Upper lobe of left lung (tissue), 4 donors: ENCODE measurements around the gene CT47A1.

Experiments used
- EP300 ChIP-seq, 4 donors: sonication (generic); formaldehyde crosslinking; IDR thresholded peaks; one replicate each; pipeline ENCODE4 v1.5.1; 2017; ENCODE audit warnings: antibody characterized with exemption in 4 of 4, control low read depth in 2 of 4
- POLR2A ChIP-seq, 4 donors: fragments of 450-650 bp; IDR thresholded peaks; one replicate each; pipeline ENCODE4 v1.5.1; 2016 to 2017; ENCODE audit warnings: antibody characterized with exemption in 4 of 4, mild to moderate bottlenecking in 2 of 4
- POLR2AphosphoS5 ChIP-seq, 2 donors: sonication (generic); formaldehyde crosslinking; IDR thresholded peaks; one replicate each; pipeline ENCODE4 v1.5.1; 2017; ENCODE audit warnings: antibody characterized with exemption in 2 of 2
- TF ChIP-seq, protein P1 (sequence below), 6 experiments: fragments of 450-650 bp in 4 of 6; fragments of 200-600 bp in 2 of 6; sonication (generic) in 2 of 6; IDR thresholded peaks; one replicate each; pipeline ENCODE4 v1.5.1; 2016 to 2019; ENCODE audit warnings: antibody characterized with exemption in 6 of 6

DNA sequence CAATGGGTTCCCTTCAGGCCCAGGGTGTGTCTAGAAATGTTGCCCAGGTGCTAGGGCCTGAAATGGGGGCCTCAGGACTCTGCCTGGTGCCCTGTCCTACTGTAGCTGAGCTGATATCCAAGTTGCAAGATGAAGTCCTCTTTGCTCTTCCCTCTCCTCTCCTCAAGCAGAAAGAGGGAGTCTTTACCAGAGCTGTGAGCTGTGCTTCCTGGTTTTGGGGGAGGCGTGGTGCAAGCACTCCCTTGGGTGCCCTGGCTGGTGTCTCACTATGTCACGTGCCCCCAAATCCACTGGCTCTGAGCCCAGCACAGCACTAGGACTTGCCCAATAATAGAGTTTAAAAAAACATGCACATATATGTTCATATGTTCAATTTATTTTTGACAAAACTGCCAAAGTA, 29.3 kb upstream of the CT47A1 start:
- TF ChIP-seq POLR2AphosphoS5 (IDR thresholded peaks at IDR 0.05) (no peak), POLR2A (IDR thresholded peaks at IDR 0.05) (no peak), EP300 (IDR thresholded peaks at IDR 0.05) (no peak)
- TF ChIP-seq, protein P1, sequence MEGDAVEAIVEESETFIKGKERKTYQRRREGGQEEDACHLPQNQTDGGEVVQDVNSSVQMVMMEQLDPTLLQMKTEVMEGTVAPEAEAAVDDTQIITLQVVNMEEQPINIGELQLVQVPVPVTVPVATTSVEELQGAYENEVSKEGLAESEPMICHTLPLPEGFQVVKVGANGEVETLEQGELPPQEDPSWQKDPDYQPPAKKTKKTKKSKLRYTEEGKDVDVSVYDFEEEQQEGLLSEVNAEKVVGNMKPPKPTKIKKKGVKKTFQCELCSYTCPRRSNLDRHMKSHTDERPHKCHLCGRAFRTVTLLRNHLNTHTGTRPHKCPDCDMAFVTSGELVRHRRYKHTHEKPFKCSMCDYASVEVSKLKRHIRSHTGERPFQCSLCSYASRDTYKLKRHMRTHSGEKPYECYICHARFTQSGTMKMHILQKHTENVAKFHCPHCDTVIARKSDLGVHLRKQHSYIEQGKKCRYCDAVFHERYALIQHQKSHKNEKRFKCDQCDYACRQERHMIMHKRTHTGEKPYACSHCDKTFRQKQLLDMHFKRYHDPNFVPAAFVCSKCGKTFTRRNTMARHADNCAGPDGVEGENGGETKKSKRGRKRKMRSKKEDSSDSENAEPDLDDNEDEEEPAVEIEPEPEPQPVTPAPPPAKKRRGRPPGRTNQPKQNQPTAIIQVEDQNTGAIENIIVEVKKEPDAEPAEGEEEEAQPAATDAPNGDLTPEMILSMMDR (IDR thresholded peaks at IDR 0.05), result no peak
